ENCODE results near the gene MRC1.

MRC1 gene

DNA sequence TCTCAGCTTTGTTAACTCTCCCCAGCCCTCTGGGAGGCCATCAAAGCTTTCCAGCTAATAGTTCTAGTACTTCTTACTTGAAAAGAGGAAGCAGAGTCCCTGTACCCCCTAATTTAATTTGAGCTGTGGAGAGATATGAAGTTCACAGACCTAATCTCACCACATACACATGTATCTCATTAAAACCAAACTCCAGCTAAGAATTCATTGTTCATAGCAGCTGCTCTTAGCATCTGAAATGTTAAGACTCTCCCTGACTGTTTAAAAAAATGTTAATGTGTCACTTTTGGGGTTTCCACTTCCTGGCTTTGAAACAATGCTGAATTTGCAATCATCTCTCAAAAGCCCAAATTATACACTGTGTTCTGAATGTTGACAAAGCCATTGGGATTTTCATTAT, 16.2 kb upstream of the MRC1 start:
- DNase-seq (ENCODE audit: low spot score) = no peak
- in situ Hi-C loops (cut with MboI; ENCODE audit: low sequenced_read_pairs, unreplicated experiment) = no loop called here
- TF ChIP-seq, protein P1, sequence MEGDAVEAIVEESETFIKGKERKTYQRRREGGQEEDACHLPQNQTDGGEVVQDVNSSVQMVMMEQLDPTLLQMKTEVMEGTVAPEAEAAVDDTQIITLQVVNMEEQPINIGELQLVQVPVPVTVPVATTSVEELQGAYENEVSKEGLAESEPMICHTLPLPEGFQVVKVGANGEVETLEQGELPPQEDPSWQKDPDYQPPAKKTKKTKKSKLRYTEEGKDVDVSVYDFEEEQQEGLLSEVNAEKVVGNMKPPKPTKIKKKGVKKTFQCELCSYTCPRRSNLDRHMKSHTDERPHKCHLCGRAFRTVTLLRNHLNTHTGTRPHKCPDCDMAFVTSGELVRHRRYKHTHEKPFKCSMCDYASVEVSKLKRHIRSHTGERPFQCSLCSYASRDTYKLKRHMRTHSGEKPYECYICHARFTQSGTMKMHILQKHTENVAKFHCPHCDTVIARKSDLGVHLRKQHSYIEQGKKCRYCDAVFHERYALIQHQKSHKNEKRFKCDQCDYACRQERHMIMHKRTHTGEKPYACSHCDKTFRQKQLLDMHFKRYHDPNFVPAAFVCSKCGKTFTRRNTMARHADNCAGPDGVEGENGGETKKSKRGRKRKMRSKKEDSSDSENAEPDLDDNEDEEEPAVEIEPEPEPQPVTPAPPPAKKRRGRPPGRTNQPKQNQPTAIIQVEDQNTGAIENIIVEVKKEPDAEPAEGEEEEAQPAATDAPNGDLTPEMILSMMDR (IDR thresholded peaks at IDR 0.05; ENCODE audit: borderline replicate concordance, control extremely low read depth, extremely low read depth, insufficient read depth, missing control alignments) = no peak

DNA sequence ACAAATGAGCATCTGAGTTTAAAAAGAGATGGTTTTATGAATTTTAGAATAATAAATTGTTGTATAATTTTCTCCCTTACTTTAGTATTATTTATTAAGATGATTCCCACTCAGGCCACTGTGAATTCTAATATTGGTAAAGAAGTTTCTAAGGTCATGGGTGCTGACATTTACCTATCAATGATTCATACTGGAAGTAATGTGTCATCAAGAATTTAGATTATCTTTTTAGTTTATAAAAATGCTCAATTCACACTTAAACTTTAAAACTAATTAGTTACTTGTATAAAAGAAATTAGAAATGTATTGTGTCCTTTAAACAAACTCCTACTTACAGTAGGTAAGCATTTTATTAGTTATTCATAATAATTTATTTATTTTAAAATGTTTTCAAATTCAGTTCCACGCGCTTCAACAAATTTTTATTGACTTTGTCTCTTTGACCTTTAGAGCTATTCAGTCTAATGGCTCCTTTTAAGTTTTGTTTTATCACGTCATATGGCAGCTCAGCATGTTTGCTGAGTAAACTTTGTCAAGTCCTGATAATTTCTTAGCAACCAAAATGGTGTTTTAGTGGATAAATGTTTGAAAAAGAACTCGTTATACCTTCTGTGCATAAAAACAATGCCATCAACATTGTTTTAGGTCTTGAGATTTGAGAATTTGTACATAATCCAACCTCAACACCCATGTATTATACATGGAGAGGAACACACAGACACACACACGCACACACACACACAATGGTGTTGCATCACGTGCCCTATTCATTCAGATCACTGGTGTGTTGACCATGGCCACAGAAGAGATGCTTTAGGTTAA, 15.1 kb upstream of the MRC1 start:
- in situ Hi-C loops (cut with MboI; ENCODE audit: low sequenced_read_pairs, unreplicated experiment) = no loop called here
- no peak for DNase-seq (ENCODE audit: low spot score)
- TF ChIP-seq, protein P1 (IDR thresholded peaks at IDR 0.05; ENCODE audit: borderline replicate concordance, control extremely low read depth, extremely low read depth, insufficient read depth, missing control alignments) = no peak

DNA sequence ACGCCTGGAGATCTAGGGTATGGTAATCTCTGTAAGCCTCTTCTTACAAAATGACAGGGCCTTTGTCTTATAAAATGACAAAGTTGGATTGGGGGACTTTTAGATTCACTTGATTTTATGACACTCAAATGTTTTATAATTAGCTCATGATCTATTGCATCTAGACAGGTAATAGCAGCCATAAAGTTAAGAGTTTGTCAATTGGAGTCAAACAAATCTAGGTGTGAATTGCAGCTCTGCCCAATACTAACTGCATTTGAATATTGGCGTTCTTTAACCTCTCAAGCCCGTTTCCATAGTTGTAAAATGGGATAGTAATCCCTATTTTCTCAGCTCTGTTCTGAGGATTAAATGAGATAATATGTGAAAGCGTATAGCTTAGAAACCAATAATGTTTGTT, 14.1 kb upstream of the MRC1 start:
- no peak for DNase-seq (ENCODE audit: low spot score)
- in situ Hi-C loops (cut with MboI; ENCODE audit: low sequenced_read_pairs, unreplicated experiment) = no loop called here
- TF ChIP-seq, protein P1 (IDR thresholded peaks at IDR 0.05; ENCODE audit: borderline replicate concordance, control extremely low read depth, extremely low read depth, insufficient read depth, missing control alignments) = no peak

DNA sequence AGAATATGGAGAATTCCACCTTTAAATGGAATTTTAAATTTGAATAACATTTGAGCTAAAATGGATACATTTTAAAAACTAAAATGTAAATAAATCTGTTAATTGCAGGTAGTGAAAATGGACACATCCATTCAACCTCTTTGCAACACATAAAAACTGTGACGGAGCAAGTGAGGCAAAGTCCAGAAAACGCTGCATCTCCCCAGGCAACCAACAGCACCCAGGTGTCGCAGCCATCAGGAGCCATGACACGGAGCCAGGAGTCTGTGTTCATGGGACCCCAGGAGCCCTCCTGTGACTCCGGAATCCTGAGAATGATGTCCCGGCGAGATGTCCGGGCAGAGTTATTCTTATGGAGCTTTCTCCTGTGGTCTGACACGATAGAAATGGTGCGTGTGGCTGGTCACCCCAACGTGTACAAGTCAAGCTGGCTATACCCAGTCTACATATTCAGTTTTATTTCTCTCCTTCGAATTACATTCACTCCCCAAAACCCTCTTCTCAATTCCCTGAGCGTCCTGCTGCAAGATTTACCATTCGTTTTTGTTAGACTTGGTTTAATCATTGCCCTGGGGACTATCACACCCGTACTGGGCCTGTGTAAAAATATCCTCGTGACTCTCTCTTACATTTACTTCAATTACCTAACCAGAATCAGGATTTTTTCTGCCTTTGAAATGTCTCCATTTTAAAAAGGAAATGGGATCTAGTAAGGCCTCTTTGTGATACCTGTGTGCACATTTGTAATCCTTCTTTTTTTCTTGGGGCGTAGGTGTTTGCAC, 13.1 kb upstream of the MRC1 start:
- no peak for DNase-seq (ENCODE audit: low spot score)
- TF ChIP-seq, protein P1 (IDR thresholded peaks at IDR 0.05; ENCODE audit: borderline replicate concordance, control extremely low read depth, extremely low read depth, insufficient read depth, missing control alignments) = no peak
- in situ Hi-C loops (cut with MboI; ENCODE audit: low sequenced_read_pairs, unreplicated experiment) = no loop called here

DNA sequence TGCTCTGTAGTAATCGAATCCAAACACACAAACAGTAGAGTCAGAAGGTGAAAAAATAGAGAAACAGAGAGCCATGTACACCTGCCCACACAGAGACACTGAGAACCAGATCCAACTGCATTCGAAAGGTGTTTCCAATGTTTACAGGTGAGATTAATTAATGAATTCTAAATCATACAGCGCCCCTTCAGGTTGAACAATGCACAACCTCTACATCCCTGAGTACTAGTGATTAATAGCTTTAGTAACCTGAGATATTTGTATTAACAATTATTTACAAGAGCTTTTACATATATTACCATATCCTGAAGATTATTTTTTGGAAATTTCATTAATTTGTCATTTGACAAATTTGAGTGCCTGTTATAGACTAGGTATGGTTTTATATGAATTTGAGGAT, 7.6 kb upstream of the MRC1 start:
- in situ Hi-C loops (cut with MboI; ENCODE audit: low sequenced_read_pairs, unreplicated experiment) = no loop called here
- no peak for DNase-seq (ENCODE audit: low spot score)
- TF ChIP-seq, protein P1 (IDR thresholded peaks at IDR 0.05; ENCODE audit: borderline replicate concordance, control extremely low read depth, extremely low read depth, insufficient read depth, missing control alignments) = no peak

DNA sequence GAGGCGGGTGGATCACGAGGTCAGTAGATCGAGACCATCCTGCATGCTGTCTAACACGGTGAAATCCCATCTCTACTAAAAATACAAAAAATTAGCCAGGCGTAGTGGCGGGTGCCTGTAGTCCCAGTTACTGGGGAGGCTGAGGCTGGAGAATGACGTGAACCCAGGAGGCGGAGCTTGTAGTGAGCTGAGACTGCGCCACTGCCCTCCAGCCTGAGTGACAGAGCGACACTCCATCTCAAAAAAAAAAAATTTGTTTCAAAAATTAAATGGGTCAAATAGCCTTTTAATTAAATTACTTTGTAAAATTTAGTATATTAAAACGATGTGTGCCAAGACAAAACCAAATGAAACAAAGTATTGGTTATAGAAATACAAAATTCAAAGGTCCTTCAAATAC, 6.8 kb upstream of the MRC1 start:
- TF ChIP-seq, protein P1 (IDR thresholded peaks at IDR 0.05; ENCODE audit: borderline replicate concordance, control extremely low read depth, extremely low read depth, insufficient read depth, missing control alignments) = no peak
- in situ Hi-C loops (cut with MboI; ENCODE audit: low sequenced_read_pairs, unreplicated experiment) = no loop called here
- DNase-seq (ENCODE audit: low spot score) = no peak
